ENCODE data around the gene SEPHS1. TPM values are rescaled to one million over a fixed set of nuclear protein-coding genes. Genes with fewer than 3 reads are reported as not detected.

Gene SEPHS1
- total RNA-seq, 1 experiment from 2014 or later, result 509 TPM

DNA sequence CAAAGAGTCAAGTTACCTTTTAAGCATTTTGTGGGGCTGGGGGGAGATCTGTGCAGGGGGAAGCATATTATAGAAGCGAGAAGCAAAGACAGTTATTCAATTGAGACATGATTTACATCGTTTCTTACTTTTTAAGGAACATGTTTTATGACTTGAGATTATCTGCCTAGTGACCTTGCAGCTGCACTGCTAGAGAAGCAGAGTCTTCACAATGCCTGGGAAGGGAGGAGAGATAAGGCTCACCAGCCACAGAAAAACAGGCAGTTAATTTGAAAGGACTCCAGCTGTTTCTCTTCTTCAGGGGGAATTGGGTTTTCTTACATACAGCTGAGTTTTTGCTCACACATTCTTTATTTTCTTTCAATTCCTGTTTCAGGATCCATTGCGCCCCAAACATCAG is 79.3 kb downstream of the SEPHS1 start:
- POLR2A ChIA-PET, result no interaction called here
- Mint-ChIP-seq H3K27me3 (ENCODE audit: low read depth) (no peaks in the 10 kb centered on the region; the same call in 1 of the 2 replicates), H3K36me3 (no peaks in the 10 kb centered on the region), H3K9me3 (no peaks in the 10 kb centered on the region), H3K27ac (peak overlapping the region; percentile 95), H3K4me3 (no peak overlapping the region), H3K4me1 (peaks cover 45% of the 10 kb centered on the region)
- DNase-seq (ENCODE audit: low spot score), result no peak
- TF ChIP-seq GTF2I (CRISPR knock-in tag; conservative IDR thresholded peaks at IDR 0.05) (no peak), ETV6 (CRISPR knock-in tag; IDR thresholded peaks at IDR 0.05) (no peak), TP53 (CRISPR knock-in tag; IDR thresholded peaks at IDR 0.05) (no peak), TEAD1 (CRISPR knock-in tag; IDR thresholded peaks at IDR 0.05) (no peak), E2F1 (CRISPR knock-in tag; IDR thresholded peaks at IDR 0.05) (no peak), EMX1 (CRISPR knock-in tag; IDR thresholded peaks at IDR 0.05) (no peak), PRRX2 (CRISPR knock-in tag; IDR thresholded peaks at IDR 0.05) (no peak), TCF7 (CRISPR knock-in tag; IDR thresholded peaks at IDR 0.05; ENCODE audit: low read depth) (no peak), PRDM15 (CRISPR knock-in tag; IDR thresholded peaks at IDR 0.05) (no peak), CREB1 (CRISPR knock-in tag; IDR thresholded peaks at IDR 0.05) (no peak), NFATC4 (CRISPR knock-in tag; IDR thresholded peaks at IDR 0.05) (no peak), MXD4 (CRISPR knock-in tag; IDR thresholded peaks at IDR 0.05; ENCODE audit: borderline replicate concordance) (no peak)
- TF ChIP-seq, protein P1, sequence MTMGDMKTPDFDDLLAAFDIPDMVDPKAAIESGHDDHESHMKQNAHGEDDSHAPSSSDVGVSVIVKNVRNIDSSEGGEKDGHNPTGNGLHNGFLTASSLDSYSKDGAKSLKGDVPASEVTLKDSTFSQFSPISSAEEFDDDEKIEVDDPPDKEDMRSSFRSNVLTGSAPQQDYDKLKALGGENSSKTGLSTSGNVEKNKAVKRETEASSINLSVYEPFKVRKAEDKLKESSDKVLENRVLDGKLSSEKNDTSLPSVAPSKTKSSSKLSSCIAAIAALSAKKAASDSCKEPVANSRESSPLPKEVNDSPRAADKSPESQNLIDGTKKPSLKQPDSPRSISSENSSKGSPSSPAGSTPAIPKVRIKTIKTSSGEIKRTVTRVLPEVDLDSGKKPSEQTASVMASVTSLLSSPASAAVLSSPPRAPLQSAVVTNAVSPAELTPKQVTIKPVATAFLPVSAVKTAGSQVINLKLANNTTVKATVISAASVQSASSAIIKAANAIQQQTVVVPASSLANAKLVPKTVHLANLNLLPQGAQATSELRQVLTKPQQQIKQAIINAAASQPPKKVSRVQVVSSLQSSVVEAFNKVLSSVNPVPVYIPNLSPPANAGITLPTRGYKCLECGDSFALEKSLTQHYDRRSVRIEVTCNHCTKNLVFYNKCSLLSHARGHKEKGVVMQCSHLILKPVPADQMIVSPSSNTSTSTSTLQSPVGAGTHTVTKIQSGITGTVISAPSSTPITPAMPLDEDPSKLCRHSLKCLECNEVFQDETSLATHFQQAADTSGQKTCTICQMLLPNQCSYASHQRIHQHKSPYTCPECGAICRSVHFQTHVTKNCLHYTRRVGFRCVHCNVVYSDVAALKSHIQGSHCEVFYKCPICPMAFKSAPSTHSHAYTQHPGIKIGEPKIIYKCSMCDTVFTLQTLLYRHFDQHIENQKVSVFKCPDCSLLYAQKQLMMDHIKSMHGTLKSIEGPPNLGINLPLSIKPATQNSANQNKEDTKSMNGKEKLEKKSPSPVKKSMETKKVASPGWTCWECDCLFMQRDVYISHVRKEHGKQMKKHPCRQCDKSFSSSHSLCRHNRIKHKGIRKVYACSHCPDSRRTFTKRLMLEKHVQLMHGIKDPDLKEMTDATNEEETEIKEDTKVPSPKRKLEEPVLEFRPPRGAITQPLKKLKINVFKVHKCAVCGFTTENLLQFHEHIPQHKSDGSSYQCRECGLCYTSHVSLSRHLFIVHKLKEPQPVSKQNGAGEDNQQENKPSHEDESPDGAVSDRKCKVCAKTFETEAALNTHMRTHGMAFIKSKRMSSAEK (CRISPR knock-in tag; IDR thresholded peaks at IDR 0.05; ENCODE audit: borderline replicate concordance), result no peak
- TF ChIP-seq, protein P2, sequence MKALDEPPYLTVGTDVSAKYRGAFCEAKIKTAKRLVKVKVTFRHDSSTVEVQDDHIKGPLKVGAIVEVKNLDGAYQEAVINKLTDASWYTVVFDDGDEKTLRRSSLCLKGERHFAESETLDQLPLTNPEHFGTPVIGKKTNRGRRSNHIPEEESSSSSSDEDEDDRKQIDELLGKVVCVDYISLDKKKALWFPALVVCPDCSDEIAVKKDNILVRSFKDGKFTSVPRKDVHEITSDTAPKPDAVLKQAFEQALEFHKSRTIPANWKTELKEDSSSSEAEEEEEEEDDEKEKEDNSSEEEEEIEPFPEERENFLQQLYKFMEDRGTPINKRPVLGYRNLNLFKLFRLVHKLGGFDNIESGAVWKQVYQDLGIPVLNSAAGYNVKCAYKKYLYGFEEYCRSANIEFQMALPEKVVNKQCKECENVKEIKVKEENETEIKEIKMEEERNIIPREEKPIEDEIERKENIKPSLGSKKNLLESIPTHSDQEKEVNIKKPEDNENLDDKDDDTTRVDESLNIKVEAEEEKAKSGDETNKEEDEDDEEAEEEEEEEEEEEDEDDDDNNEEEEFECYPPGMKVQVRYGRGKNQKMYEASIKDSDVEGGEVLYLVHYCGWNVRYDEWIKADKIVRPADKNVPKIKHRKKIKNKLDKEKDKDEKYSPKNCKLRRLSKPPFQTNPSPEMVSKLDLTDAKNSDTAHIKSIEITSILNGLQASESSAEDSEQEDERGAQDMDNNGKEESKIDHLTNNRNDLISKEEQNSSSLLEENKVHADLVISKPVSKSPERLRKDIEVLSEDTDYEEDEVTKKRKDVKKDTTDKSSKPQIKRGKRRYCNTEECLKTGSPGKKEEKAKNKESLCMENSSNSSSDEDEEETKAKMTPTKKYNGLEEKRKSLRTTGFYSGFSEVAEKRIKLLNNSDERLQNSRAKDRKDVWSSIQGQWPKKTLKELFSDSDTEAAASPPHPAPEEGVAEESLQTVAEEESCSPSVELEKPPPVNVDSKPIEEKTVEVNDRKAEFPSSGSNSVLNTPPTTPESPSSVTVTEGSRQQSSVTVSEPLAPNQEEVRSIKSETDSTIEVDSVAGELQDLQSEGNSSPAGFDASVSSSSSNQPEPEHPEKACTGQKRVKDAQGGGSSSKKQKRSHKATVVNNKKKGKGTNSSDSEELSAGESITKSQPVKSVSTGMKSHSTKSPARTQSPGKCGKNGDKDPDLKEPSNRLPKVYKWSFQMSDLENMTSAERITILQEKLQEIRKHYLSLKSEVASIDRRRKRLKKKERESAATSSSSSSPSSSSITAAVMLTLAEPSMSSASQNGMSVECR (CRISPR knock-in tag; IDR thresholded peaks at IDR 0.05; ENCODE audit: borderline replicate concordance), result no peak
- TF ChIP-seq, protein P3, sequence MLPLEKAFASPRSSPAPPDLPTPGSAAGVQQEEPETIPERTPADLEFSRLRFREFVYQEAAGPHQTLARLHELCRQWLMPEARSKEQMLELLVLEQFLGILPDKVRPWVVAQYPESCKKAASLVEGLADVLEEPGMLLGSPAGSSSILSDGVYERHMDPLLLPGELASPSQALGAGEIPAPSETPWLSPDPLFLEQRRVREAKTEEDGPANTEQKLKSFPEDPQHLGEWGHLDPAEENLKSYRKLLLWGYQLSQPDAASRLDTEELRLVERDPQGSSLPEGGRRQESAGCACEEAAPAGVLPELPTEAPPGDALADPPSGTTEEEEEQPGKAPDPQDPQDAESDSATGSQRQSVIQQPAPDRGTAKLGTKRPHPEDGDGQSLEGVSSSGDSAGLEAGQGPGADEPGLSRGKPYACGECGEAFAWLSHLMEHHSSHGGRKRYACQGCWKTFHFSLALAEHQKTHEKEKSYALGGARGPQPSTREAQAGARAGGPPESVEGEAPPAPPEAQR (CRISPR knock-in tag; IDR thresholded peaks at IDR 0.05), result no peak
- CTCF ChIA-PET, result interaction anchor here (0.6 to 1.7 kb wide), 3 partner anchors 135 to 988 kb away, joined by 3 to 5 read pairs (median 4); no protein-coding TSS in a partner anchor
- ATAC-seq, result no peak
